Measurements from ENCODE around the gene REXO1. TPM values are rescaled to one million over a fixed set of nuclear protein-coding genes. Genes with fewer than 3 reads are reported as not detected.
"Not testable (repeated sequence)": the region's sequence is repeated elsewhere in the genome, so short reads cannot be mapped to it uniquely, and the experiment has no call there.

The REXO1 gene
- total RNA-seq (7.9 TPM), polyA plus RNA-seq (20.5 TPM)

- DNase-seq (ENCODE audit: extremely low spot score): peak; percentile 90
- WGBS: 2% methylated on average over 60 of the region's 60 CpGs
- peak within 1 kb of the TSS; percentile 96 for H3K4me3 ChIP-seq (ENCODE audit: low read depth, low read length)
- no peaks in the 10 kb centered on the region for H3K36me3 ChIP-seq (ENCODE audit: insufficient read depth)
- peak within 1 kb of the TSS; percentile 96 for H3K27ac ChIP-seq (ENCODE audit: low read depth)
- peaks cover 3% of the 10 kb centered on the region for H3K4me1 ChIP-seq (ENCODE audit: insufficient read depth)
These were observed at the start of gene REXO1 for GRCh38 chr19:1848399-1849131. TSS of gene REXO1 (minus strand) at chr19:1848483. CDS start at chr19:1848358, 125 bp downstream.

- H3K36me3 ChIP-seq (ENCODE audit: insufficient read depth): no peaks in the 10 kb centered on the region
- no peak for DNase-seq (ENCODE audit: extremely low spot score)
- no peaks in the 10 kb centered on the region for H3K4me1 ChIP-seq (ENCODE audit: insufficient read depth)
- 80% methylated on average over 13 of the region's 13 CpGs for WGBS
- no peak overlapping the region for H3K27ac ChIP-seq (ENCODE audit: low read depth)
- no peak overlapping the region for H3K4me3 ChIP-seq (ENCODE audit: low read depth, low read length)
These were observed 48.2 kb upstream of the REXO1 start for GRCh38 chr19:1896508-1896907.

- Histone ChIP-seq H3K36me3 (ENCODE audit: insufficient read depth) (no peaks in the 10 kb centered on the region), H3K27ac (ENCODE audit: low read depth) (no peak overlapping the region), H3K4me3 (ENCODE audit: low read depth, low read length) (no peak overlapping the region), H3K4me1 (ENCODE audit: insufficient read depth) (no peaks in the 10 kb centered on the region)
- DNase-seq (ENCODE audit: extremely low spot score): no peak
- 81% methylated on average over 17 of the region's 17 CpGs for WGBS
These were observed 45.5 kb upstream of the REXO1 start for GRCh38 chr19:1893791-1894190.

- Histone ChIP-seq H3K4me3 (ENCODE audit: low read depth, low read length) (no peak overlapping the region), H3K36me3 (ENCODE audit: insufficient read depth) (no peaks in the 10 kb centered on the region), H3K4me1 (ENCODE audit: insufficient read depth) (no peaks in the 10 kb centered on the region), H3K27ac (ENCODE audit: low read depth) (no peak overlapping the region)
- no peak for DNase-seq (ENCODE audit: extremely low spot score)
- 98% methylated on average over 1 of the region's 1 CpG for WGBS
These were observed 41.6 kb upstream of the REXO1 start for GRCh38 chr19:1889907-1890306.

GRCh38 chr19:1888385-1888784 lies 40.1 kb upstream of the REXO1 start:
- peaks cover 2% of the 10 kb centered on the region for H3K4me1 ChIP-seq (ENCODE audit: insufficient read depth)
- no peaks in the 10 kb centered on the region for H3K36me3 ChIP-seq (ENCODE audit: insufficient read depth)
- DNase-seq (ENCODE audit: extremely low spot score): no peak
- 72% methylated on average over 5 of the region's 5 CpGs for WGBS
- no peak overlapping the region for H3K27ac ChIP-seq (ENCODE audit: low read depth)
- no peak overlapping the region for H3K4me3 ChIP-seq (ENCODE audit: low read depth, low read length)

- not testable (repeated sequence) for H3K4me1 ChIP-seq (ENCODE audit: insufficient read depth); H3K4me3 ChIP-seq (ENCODE audit: low read depth, low read length); H3K36me3 ChIP-seq (ENCODE audit: insufficient read depth); H3K27ac ChIP-seq (ENCODE audit: low read depth); DNase-seq (ENCODE audit: extremely low spot score)
- WGBS: 94% methylated on average over 15 of the region's 15 CpGs
These were observed 38.1 kb upstream of the REXO1 start for GRCh38 chr19:1886360-1886759.

- 21% methylated on average over 44 of the region's 46 CpGs for WGBS
- peak within 1 kb of the TSS; percentile 90 for H3K27ac ChIP-seq (ENCODE audit: low read depth)
- H3K4me1 ChIP-seq (ENCODE audit: insufficient read depth); H3K36me3 ChIP-seq (ENCODE audit: insufficient read depth): not testable (repeated sequence)
- peak within 1 kb of the TSS; percentile 96 for H3K4me3 ChIP-seq (ENCODE audit: low read depth, low read length)
- peak; percentile 78 for DNase-seq (ENCODE audit: extremely low spot score)
These were observed 37.3 kb upstream of the REXO1 start, which contains the start of gene ABHD17A for GRCh38 chr19:1885398-1886119. TSS of gene ABHD17A (minus strand) at chr19:1885496. CDS start at chr19:1881566, 3,930 bp downstream.

- Histone ChIP-seq H3K4me1 (ENCODE audit: insufficient read depth) (peaks cover 2% of the 10 kb centered on the region), H3K36me3 (ENCODE audit: insufficient read depth) (no peaks in the 10 kb centered on the region), H3K27ac (ENCODE audit: low read depth) (peak overlapping the region; percentile 90), H3K4me3 (ENCODE audit: low read depth, low read length) (peak overlapping the region; percentile 96)
- no peak for DNase-seq (ENCODE audit: extremely low spot score)
- under 1% methylated on average over 56 of the region's 56 CpGs for WGBS
These were observed 36.5 kb upstream of the REXO1 start for GRCh38 chr19:1884719-1885334.

- peak overlapping the region; percentile 96 for H3K4me3 ChIP-seq (ENCODE audit: low read depth, low read length)
- H3K4me1 ChIP-seq (ENCODE audit: insufficient read depth): peaks cover 2% of the 10 kb centered on the region
- 3% methylated on average over 11 of the region's 11 CpGs for WGBS
- H3K27ac ChIP-seq (ENCODE audit: low read depth): no peak overlapping the region
- H3K36me3 ChIP-seq (ENCODE audit: insufficient read depth): no peaks in the 10 kb centered on the region
- no peak for DNase-seq (ENCODE audit: extremely low spot score)
These were observed 36.0 kb upstream of the REXO1 start for GRCh38 chr19:1884291-1884718.

- Histone ChIP-seq H3K36me3 (ENCODE audit: insufficient read depth) (no peaks in the 10 kb centered on the region), H3K4me3 (ENCODE audit: low read depth, low read length) (peak overlapping the region; percentile 96), H3K27ac (ENCODE audit: low read depth) (peak overlapping the region; percentile 40), H3K4me1 (ENCODE audit: insufficient read depth) (peaks cover 2% of the 10 kb centered on the region)
- DNase-seq (ENCODE audit: extremely low spot score): no peak
- WGBS: 30% methylated on average over 8 of the region's 8 CpGs
These were observed 35.5 kb upstream of the REXO1 start for GRCh38 chr19:1883784-1884183.

- Histone ChIP-seq H3K4me1 (ENCODE audit: insufficient read depth) (peaks cover 2% of the 10 kb centered on the region), H3K36me3 (ENCODE audit: insufficient read depth) (no peaks in the 10 kb centered on the region), H3K4me3 (ENCODE audit: low read depth, low read length) (no peak overlapping the region), H3K27ac (ENCODE audit: low read depth) (no peak overlapping the region)
- WGBS: 69% methylated on average over 25 of the region's 25 CpGs
- no peak for DNase-seq (ENCODE audit: extremely low spot score)
These were observed 34.8 kb upstream of the REXO1 start for GRCh38 chr19:1882786-1883692.

- H3K4me3 ChIP-seq (ENCODE audit: low read depth, low read length): no peak overlapping the region
- WGBS: 67% methylated on average over 31 of the region's 31 CpGs
- DNase-seq (ENCODE audit: extremely low spot score): no peak
These were observed 34.0 kb upstream of the REXO1 start for GRCh38 chr19:1882089-1882785.

More at GRCh38 chr19:1882089-1882785, 34.0 kb upstream of the REXO1 start:
- no peak overlapping the region for H3K27ac ChIP-seq (ENCODE audit: low read depth)
- H3K4me1 ChIP-seq (ENCODE audit: insufficient read depth): peaks cover 2% of the 10 kb centered on the region
- no peaks in the 10 kb centered on the region for H3K36me3 ChIP-seq (ENCODE audit: insufficient read depth)

Data from urinary bladder (tissue), 4 donors.